HCT116 (cell line): Measurements from ENCODE around the gene HIP1. TPM values are rescaled to one million over a fixed set of nuclear protein-coding genes. Genes with fewer than 3 reads are reported as not detected.

ENCODE experiments used
- ATAC-seq: fragments of 200-7000 bp; cut with Tn5 transposase; 2 replicates; pipeline ENCODE4 v1.9.1; 2020; ENCODE audit warnings: mild to moderate bottlenecking, moderate library complexity
- BruUV-seq: library from RNA; stranded (reverse); fragments of 400-500 nt; replicated peaks from 2 replicates; lab custom pipeline; 2021; lab: Mats Ljungman, UMichigan
- CTCF ChIA-PET: fragments of 300-600 bp; sonication (Branson Sonifier 250); formaldehyde crosslinking; loops from one replicate; lab custom pipeline; 2021; ENCODE audit warnings: antibody characterized with exemption; lab: Charles Lee
- POLR2A ChIA-PET: fragments of 300-600, 350-600 bp; sonication (Branson Sonifier 250); formaldehyde crosslinking; loops from one replicate; lab custom pipeline; 2021; ENCODE audit warnings: antibody characterized with exemption; lab: Charles Lee
- RAD21 ChIA-PET, 2 experiments: fragments of 300-600 bp; sonication (Branson Sonifier 250); formaldehyde crosslinking; loops; one replicate each; lab custom pipeline; 2023; ENCODE audit warnings: low total read pairs in 2 of 2; ENCODE audit not compliant: uncharacterized antibody in 2 of 2, unreplicated experiment in 2 of 2, low non-redundant PET in 1 of 2; lab: Charles Lee
- DNase-seq: peaks from one replicate; pipeline ENCODE4 v3.0.0-alpha.2; 2010; ENCODE audit warnings: low read depth, low spot score
- H2AFZ ChIP-seq: fragments of 200-600 bp; shearing (Covaris generic), sonication (generic); 2 replicates; pipeline ENCODE4 v1.6.1; 2017; ENCODE audit warnings: low read depth, mixed run types, mixed read lengths, antibody characterized with exemption, low read length; ENCODE audit not compliant: poor library complexity, severe bottlenecking
- H3K27ac ChIP-seq: 2 replicates; pipeline ENCODE4 v1.5.1; 2012; ENCODE audit warnings: low read depth, low read length
- H3K27me3 ChIP-seq: fragments of 200-600 bp; sonication (generic); 2 replicates; pipeline ENCODE4 v1.6.1; 2016; ENCODE audit warnings: mixed run types, low read length, mixed read lengths; ENCODE audit not compliant: insufficient read depth
- H3K36me3 ChIP-seq, 2 experiments: fragments of 200-500 bp in 1 of 2; fragments of 200-600 bp in 1 of 2; sonication (Bioruptor generic) in 1 of 2; sonication (generic) in 1 of 2; 2 replicates each; pipeline versions ENCODE4 v1.5.1 to v1.6.1; 2014 to 2016; ENCODE audit warnings: low read length in 2 of 2, inconsistent platforms in 1 of 2, mixed read lengths in 1 of 2, mixed run types in 1 of 2; ENCODE audit not compliant: insufficient read depth in 2 of 2, control insufficient read depth in 1 of 2
- H3K4me1 ChIP-seq, 2 experiments: fragments of 200-600 bp in 1 of 2; sonication (generic) in 1 of 2; 2 replicates each; pipeline versions ENCODE4 v1.5.1 to v1.6.1; 2012 to 2017; ENCODE audit warnings: low read length in 2 of 2, inconsistent platforms in 1 of 2, mild to moderate bottlenecking in 1 of 2, mixed read lengths in 1 of 2, mixed run types in 1 of 2, moderate library complexity in 1 of 2; ENCODE audit not compliant: insufficient read depth in 2 of 2, control insufficient read depth in 1 of 2
- H3K4me2 ChIP-seq: fragments of 200-600 bp; sonication (generic); 2 replicates; pipeline ENCODE4 v1.6.1; 2017; ENCODE audit warnings: mixed run types, low read length, mixed read lengths
- H3K4me3 ChIP-seq, 2 experiments: fragments of 200-600 bp in 1 of 2; sonication (generic) in 1 of 2; replicated peaks in 1 of 2; 2 replicates each; pipeline ENCODE4 v1.5.1; 2011 to 2016; ENCODE audit warnings: low read length in 2 of 2, control low read depth in 1 of 2, low read depth in 1 of 2, mild to moderate bottlenecking in 1 of 2, mixed read lengths in 1 of 2, mixed run types in 1 of 2
- H3K79me2 ChIP-seq: fragments of 200-600 bp; sonication (generic); 2 replicates; pipeline ENCODE4 v1.6.1; 2017; ENCODE audit warnings: mild to moderate bottlenecking, mixed run types, low read length, moderate library complexity, mixed read lengths; ENCODE audit not compliant: insufficient read depth
- H3K9ac ChIP-seq: fragments of 200-600 bp; sonication (generic); 2 replicates; pipeline ENCODE4 v1.6.1; 2016; ENCODE audit warnings: low read length, mixed read lengths
- H3K9me2 ChIP-seq: fragments of 200-600 bp; sonication (generic), shearing (Covaris generic); 2 replicates; pipeline ENCODE4 v1.6.1; 2017; ENCODE audit warnings: mixed run types, mild to moderate bottlenecking, moderate library complexity; ENCODE audit not compliant: insufficient read depth
- H3K9me3 ChIP-seq, 2 experiments: fragments of 200-500 bp in 1 of 2; fragments of 200-600 bp in 1 of 2; sonication (Bioruptor generic) in 1 of 2; sonication (generic) in 1 of 2; 2 replicates each; pipeline ENCODE4 v1.6.1; 2014 to 2017; ENCODE audit warnings: low read length in 2 of 2, mixed read lengths in 2 of 2, inconsistent platforms in 1 of 2, low read depth in 1 of 2, mild to moderate bottlenecking in 1 of 2, mixed run types in 1 of 2, moderate library complexity in 1 of 2; ENCODE audit not compliant: control insufficient read depth in 1 of 2, insufficient read depth in 1 of 2
- H4K20me1 ChIP-seq: fragments of 200-600 bp; sonication (generic), shearing (Covaris generic); 2 replicates; pipeline ENCODE4 v1.6.1; 2017; ENCODE audit warnings: mixed run types, mild to moderate bottlenecking, moderate library complexity; ENCODE audit not compliant: insufficient read depth
- CBX3 ChIP-seq: IDR thresholded peaks from 2 replicates; pipeline ENCODE4 v1.6.1; 2012; ENCODE audit warnings: low read depth
- EGR1 ChIP-seq: IDR thresholded peaks from 2 replicates; pipeline ENCODE4 v1.6.1; 2012; ENCODE audit warnings: low read depth
- ELF1 ChIP-seq: IDR thresholded peaks from 2 replicates; pipeline ENCODE4 v1.6.1; 2012; ENCODE audit warnings: low read depth, borderline replicate concordance
- FOSL1 ChIP-seq: IDR thresholded peaks from 2 replicates; pipeline ENCODE4 v1.6.1; 2012; ENCODE audit warnings: low read depth
- JUND ChIP-seq: IDR thresholded peaks from 2 replicates; pipeline ENCODE4 v1.6.1; 2012
- RAD21 ChIP-seq: IDR thresholded peaks from 2 replicates; pipeline ENCODE4 v1.6.1; 2012; ENCODE audit warnings: low read depth, mild to moderate bottlenecking
- SIN3A ChIP-seq: IDR thresholded peaks from 2 replicates; pipeline ENCODE4 v1.6.1; 2012; ENCODE audit warnings: low read depth
- ZNF274 ChIP-seq: fragments of 200-500 bp; sonication (Bioruptor generic); IDR thresholded peaks from 2 replicates; pipeline ENCODE4 v1.6.1; 2014; ENCODE audit warnings: mild to moderate bottlenecking, low read depth, low read length, inconsistent platforms
- intact Hi-C: fragments of 100-400 bp; cut with micrococcal nuclease; formaldehyde crosslinking; loops from 2 replicates; pipeline ENCODE4 v1.10.0; 2022
- total RNA-seq: library from RNA; stranded (reverse); gene quantifications from one replicate; pipeline ENCODE4 v1.2.1, GENCODE V29; 2021; ENCODE audit not compliant: unreplicated experiment
- TF ChIP-seq, protein P1 (sequence below): IDR thresholded peaks from 2 replicates; pipeline ENCODE4 v1.6.1; 2011; ENCODE audit warnings: mild to moderate bottlenecking, low read length, moderate library complexity; ENCODE audit not compliant: insufficient replicate concordance; ENCODE audit errors: extremely low read depth

HIP1 gene
- total RNA-seq, 1 experiment from 2014 or later, result 22.1 TPM

DNA sequence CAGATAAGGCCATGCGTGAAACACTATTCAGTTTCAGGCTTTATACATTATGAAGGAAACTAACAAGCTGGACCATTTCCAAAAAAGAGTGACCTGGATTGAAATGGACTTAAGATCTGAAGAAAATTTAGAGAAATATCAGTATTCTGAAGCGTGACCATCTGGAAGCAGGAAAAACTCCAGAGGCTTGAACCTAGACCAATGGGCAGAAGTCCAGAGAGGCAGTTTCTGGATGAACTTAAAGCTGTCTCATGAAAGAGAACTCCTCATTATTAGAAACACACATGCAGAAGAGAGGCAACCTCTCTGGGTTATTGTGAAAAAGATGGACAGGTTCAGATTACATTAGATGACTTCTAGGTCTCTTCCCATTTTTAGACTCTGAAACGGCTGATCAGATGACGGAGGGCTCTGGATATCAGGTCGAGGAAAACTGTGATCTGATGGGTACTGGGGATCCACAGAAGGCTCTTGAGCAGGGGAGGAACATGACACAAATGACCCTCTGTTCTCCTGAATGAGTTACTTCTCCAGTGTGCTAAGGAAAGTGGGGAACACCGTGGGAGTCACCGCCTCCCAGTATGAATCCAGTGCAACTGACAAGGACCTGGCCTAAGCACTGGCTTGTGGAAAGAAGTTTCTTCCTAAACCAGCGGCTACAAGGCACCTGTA lies 130.2 kb downstream of the HIP1 start:
- no peak overlapping the region for H3K27ac ChIP-seq
- no peaks in the 10 kb centered on the region for H3K9me2 ChIP-seq
- H3K36me3 ChIP-seq, result no peaks in the 10 kb centered on the region
- H3K9ac ChIP-seq, result no peak overlapping the region
- no TSS peak for BruUV-seq
- no peaks in the 10 kb centered on the region for H4K20me1 ChIP-seq
- POLR2A ChIA-PET, result no interaction called here
- no peaks in the 10 kb centered on the region for H3K79me2 ChIP-seq
- no peak for ATAC-seq
- H3K4me3 ChIP-seq, result no peak overlapping the region
- no peak for DNase-seq
- RAD21 ChIA-PET, result no interaction called here
- no peak for TF ChIP-seq JUND
- TF ChIP-seq, protein P1, sequence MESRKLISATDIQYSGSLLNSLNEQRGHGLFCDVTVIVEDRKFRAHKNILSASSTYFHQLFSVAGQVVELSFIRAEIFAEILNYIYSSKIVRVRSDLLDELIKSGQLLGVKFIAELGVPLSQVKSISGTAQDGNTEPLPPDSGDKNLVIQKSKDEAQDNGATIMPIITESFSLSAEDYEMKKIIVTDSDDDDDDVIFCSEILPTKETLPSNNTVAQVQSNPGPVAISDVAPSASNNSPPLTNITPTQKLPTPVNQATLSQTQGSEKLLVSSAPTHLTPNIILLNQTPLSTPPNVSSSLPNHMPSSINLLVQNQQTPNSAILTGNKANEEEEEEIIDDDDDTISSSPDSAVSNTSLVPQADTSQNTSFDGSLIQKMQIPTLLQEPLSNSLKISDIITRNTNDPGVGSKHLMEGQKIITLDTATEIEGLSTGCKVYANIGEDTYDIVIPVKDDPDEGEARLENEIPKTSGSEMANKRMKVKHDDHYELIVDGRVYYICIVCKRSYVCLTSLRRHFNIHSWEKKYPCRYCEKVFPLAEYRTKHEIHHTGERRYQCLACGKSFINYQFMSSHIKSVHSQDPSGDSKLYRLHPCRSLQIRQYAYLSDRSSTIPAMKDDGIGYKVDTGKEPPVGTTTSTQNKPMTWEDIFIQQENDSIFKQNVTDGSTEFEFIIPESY, result no peak
- no peak for TF ChIP-seq ELF1
- no peak for TF ChIP-seq RAD21
- no peak for TF ChIP-seq FOSL1
- no peak for TF ChIP-seq EGR1
- TF ChIP-seq SIN3A, result no peak
- no peak for TF ChIP-seq ZNF274
- TF ChIP-seq CBX3, result no peak
- TF ChIP-seq, all 23 proteins: peak for 0
- no peaks in the 10 kb centered on the region for H3K27me3 ChIP-seq
- H3K9me3 ChIP-seq, result no peaks in the 10 kb centered on the region
- no peaks in the 10 kb centered on the region for H3K4me1 ChIP-seq
- no peak overlapping the region for H3K4me2 ChIP-seq
- CTCF ChIA-PET, result no interaction called here
- H2AFZ ChIP-seq, result no peak overlapping the region
- intact Hi-C loops, result no loop called here
